Left colon (tissue), 2 donors: ENCODE results near the gene RMI2. TPM values are rescaled to one million over a fixed set of nuclear protein-coding genes. Genes with fewer than 3 reads are reported as not detected.
A peak's percentile ranks its signal among the peaks of the same experiment; 100 is the strongest.

Source experiments
- ATAC-seq: fragments of 200-7000 bp; cut with Tn5 transposase; one replicate; pipeline ENCODE4 v1.9.1; 2020; ENCODE audit warnings: mild to moderate bottlenecking, moderate library complexity
- DNase-seq, 2 donors: peaks; one replicate each; pipeline ENCODE4 v3.0.0-alpha.2; 2020
- intact Hi-C, 2 donors: fragments of 100-400 bp; cut with DNase I in 1 of 2; cut with micrococcal nuclease in 1 of 2; formaldehyde crosslinking; loops; one replicate each; pipeline versions ENCODE4 v1.11.2 to v1.14.0; 2022; cut with DNase I, micrococcal nuclease
- total RNA-seq, 2 donors: library from RNA; stranded (reverse); fragmentation: NEBNext Ultra II Directional; extraction: Animal tissue kit (Norgen Biotek cat#: 25700); gene quantifications; one replicate each; pipeline ENCODE4 v1.2.1, GENCODE V29; 2021
- donor health status: DM: no; HTN: no; CAD: no.
- donor health status: DM: yes; HTN: yes; CAD: no.

Gene RMI2
- total RNA-seq, 2 donors from 2014 or later: 5.5 to 8.3 TPM

DNA sequence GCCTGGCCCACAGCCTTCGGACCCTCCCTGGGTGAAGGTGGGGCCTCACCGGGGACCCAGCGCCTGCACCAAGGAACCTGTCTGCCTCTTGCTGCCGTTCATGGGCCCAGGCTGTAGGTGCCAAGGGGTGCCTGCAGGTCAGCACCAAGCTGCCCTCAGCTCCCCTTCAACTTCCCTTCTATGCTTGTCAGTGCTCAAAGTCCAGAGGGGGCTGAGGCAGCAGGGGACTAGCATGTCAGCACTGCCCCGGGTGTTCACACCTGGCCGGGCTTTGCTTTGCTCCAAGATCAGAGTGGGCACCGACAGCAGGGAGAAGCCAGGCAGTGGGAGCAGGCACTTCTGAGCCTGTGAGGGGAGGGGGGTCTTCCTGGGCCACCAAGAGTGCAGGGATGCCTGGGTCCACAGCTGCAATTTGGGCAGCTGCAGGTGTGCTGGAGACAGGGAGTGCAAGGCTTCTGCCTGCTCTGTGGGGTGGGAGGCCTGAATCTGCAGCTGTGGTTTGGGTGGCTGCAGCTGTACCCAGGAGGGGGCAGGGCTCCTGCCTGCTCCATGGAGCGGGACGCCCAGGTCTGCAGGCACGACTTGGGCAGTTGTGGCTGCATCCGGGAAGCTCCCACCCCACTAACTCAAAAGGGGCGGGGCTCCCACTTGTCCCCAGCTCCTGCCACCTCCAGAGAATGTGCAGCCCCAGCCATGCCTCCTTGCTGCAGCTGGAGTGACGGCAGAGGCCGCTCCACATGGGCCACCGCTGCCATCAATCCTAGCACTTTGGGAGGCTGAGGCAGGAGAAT lies 36.6 kb upstream of the RMI2 start:
- intact Hi-C loops: no loop called here
- ATAC-seq (no peak), DNase-seq (no peak)

GRCh38 chr16:11309895-11310633 lies 35.2 kb upstream of the RMI2 start:
- DNase-seq (peak in 1 of 2 donors; percentile 43), ATAC-seq (no peak)
- intact Hi-C loops: no loop called here

GRCh38 chr16:11310634-11310977 lies 34.7 kb upstream of the RMI2 start:
- no peak for ATAC-seq
- intact Hi-C loops: no loop called here
- no peak for DNase-seq

DNA sequence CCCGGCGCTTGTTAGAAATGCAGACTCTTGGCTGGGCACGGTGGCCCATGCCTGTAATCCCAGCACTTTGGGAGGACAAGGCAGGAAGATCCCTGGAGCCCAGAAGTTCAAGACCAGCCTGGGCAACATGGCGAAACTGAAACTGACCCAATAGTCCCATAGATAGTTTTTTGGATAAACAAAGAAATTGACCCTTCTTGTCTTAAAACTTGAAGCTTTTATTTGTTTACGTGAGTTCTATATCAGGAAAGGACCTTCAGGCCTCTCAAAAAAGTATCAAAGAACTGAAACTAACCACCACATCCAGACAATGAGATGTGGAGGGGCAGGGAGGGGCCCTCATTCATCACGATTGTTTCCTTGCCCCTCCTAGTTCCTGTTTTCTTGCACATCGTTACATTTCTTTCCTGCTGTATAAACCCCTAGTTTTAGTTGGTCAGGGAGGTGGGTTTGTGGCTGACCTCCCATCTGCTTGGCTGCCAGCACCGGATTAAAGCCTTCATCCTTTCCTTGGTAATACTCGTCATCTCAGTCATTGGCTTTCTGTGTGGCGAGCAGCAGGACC lies 34.2 kb upstream of the RMI2 start:
- intact Hi-C loops: no loop called here
- ATAC-seq (no peak), DNase-seq (no peak)

GRCh38 chr16:11312718-11313492 lies 32.4 kb upstream of the RMI2 start:
- intact Hi-C loops: no loop called here
- peak; percentile 66 to 68 for DNase-seq
- peak; percentile 90 for ATAC-seq

GRCh38 chr16:11313493-11314308 lies 31.6 kb upstream of the RMI2 start:
- DNase-seq: no peak
- intact Hi-C loops: no loop called here
- ATAC-seq: no peak

GRCh38 chr16:11314309-11314894 lies 30.9 kb upstream of the RMI2 start:
- intact Hi-C loops: no loop called here
- ATAC-seq: no peak
- DNase-seq: no peak

- ATAC-seq (no peak), DNase-seq (no peak)
- intact Hi-C loops: no loop called here
These were observed 29.7 kb upstream of the RMI2 start for GRCh38 chr16:11315510-11315909.

DNA sequence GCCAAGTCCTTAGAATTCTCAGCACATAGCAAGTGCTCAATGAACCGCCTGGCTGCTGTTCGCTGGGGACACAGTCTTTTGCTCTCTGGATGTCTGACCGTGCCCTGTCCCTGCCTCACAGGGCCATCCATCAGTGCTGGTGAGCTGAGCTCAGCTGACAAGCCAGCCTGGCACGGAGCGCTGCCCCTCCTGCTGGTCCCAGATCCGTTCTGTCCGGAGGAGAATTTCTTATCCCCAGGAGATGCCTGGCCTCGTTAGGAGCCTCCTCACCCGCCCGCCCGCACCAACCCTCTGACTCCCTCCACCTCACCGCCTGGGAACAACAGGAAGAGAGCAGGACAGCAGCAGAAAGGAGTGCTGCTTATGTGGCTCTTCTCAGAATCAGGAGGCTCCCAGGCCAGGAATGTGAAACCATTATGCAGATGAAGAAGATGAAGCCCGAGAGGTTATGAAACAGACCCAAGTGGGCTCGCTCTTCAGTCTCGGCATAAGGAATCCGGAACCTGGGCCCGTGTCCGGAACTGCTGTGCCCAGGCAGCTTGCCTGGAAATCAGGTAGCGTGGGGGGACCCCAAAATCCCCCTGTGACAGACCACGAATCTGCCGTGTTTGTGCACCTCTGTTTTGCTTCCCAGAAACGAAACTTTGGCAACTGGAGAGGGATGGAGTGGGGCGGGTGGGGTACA lies 28.8 kb upstream of the RMI2 start:
- intact Hi-C loops: no loop called here
- no peak for DNase-seq
- no peak for ATAC-seq

DNA sequence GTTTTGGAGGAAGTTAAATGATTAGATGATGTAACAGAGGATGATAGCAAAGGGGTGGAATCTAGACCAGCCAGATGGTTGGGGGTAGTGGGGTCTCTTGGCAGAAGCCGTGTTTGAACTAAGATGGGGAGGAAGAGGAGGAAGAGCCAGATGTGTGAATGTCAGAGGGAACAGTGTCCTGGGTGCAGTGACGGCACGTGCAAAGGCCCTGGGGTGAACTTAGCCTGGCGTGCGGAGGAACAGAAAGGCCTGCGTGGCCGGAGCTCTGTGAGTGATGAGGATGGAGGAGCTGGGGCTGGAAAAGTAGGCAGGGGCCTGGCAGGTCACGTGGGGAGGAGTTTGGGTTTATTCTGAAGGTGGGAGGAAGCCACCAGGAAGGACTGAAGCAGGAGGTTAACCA lies 26.4 kb upstream of the RMI2 start:
- ATAC-seq (no peak), DNase-seq (no peak)
- intact Hi-C loops: no loop called here

DNA sequence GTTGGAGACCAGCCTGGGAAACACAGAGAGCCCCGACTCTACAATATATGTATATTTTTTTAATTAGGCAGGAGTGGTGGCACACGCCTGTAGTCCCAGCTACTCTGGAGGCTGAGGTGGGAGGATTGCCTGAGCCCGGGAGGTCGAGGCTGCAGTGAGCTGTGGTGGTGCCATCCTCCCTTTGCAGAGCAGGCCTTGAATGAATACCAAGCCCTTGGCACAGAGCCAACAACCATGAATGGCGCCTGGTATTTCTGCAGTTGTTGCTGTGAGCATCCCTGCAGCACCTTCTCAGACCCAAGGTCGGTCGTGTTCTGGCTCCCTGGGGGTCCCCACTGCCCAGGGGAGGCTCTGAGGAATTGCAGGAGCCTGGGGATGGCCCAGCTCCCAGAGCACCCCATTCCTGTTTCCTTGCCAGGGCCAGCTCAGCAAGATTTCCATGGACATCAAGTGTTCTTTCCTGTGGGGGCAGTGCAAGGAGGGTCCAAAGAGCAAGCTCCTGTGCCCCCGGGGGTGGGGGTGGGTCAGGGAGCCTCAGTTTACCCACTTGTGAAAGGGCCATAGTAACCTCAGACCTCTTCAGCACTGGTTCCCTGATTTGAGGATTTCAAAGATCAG lies 25.6 kb upstream of the RMI2 start:
- intact Hi-C loops: no loop called here
- DNase-seq (peak in 1 of 2 donors; percentile 47), ATAC-seq (peak; percentile 40)

GRCh38 chr16:11320170-11320569 lies 25.1 kb upstream of the RMI2 start:
- DNase-seq: no peak
- peak; percentile 66 for ATAC-seq

DNA sequence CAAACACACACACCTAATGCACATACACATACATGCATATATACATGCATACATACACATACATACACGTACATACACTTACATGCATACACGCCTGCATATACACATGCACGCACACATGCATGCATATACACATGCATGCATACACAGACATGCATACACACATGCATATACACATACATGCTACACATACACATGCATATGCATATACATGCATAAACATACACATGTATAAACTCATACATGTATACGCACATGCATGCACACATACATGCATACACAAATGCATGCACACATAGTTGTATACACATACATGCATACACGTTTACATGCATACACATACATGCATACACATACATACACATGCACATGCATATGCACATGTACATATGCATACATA lies 23.6 kb upstream of the RMI2 start:
- DNase-seq (no peak), ATAC-seq (no peak)
- intact Hi-C loops: no loop called here

More at GRCh38 chr16:11320170-11320569, 25.1 kb upstream of the RMI2 start:
- intact Hi-C loops: no loop called here

GRCh38 chr16:11322823-11323222 lies 22.4 kb upstream of the RMI2 start:
- intact Hi-C loops: no loop called here
- DNase-seq: no peak
- no peak for ATAC-seq

- intact Hi-C loops: no loop called here
- no peak for ATAC-seq
- DNase-seq: no peak
These were observed 21.5 kb upstream of the RMI2 start for GRCh38 chr16:11323551-11324336.

GRCh38 chr16:11325404-11326083 lies 19.7 kb upstream of the RMI2 start:
- ATAC-seq (no peak), DNase-seq (no peak)
- intact Hi-C loops: no loop called here
